ENCODE measurements around the gene HDDC2. TPM values are rescaled to one million over a fixed set of nuclear protein-coding genes. Genes with fewer than 3 reads are reported as not detected.

Gene HDDC2
- total and polyA plus RNA-seq, 2 of the 8 experiments (the other 6 are each of a cell fraction or from before 2014, with no cell fraction given): 89.3 to 129 TPM

DNA sequence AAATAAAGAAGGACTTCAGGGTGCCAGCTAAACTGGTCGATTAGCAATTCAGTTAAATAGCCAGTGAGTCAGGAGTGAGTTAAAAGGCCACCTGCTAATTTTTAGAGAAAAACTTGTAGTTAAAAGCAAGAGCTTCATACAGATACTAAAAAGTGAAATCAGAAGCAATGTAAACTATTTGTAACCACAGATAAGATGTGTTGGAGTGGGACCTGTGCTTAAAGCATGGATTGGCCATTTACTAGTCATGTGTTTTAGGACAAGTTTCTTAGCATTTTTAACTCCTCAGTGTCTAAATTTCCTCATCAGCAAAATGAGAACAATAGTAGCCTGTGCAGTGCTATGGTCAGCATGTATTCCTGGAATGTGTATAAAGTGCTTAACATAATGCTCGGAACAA, 23.8 kb upstream of the HDDC2 start:
- WGBS, 2 experiments (ENCODE audit: extremely low coverage in 1 of 2, insufficient coverage in 1 of 2, insufficient read length in 1 of 2, insufficient replicate concordance in 2 of 2, low coverage in 1 of 2, low lambda C conversion rate in 2 of 2, missing lambda C conversion rate in 1 of 2): 84% methylated on average over 2 of the region's 2 CpGs; no CpG with 5 or more reads in 1 of the 2 experiments
- H2BK5ac ChIP-seq (ENCODE audit: low read depth, low read length): no peak overlapping the region
- H3K27me3 ChIP-seq (replicated peaks in 1 of 4; ENCODE audit: control insufficient read depth in 3 of 4, extremely low read depth in 1 of 4, insufficient read depth in 3 of 4, low read length in 3 of 4): no peaks in the 10 kb centered on the region
- no peak overlapping the region for H3K23ac ChIP-seq (ENCODE audit: insufficient read length)
- H4K20me1 ChIP-seq (replicated peaks in 1 of 2; ENCODE audit: control insufficient read depth in 1 of 2, insufficient read depth in 2 of 2, low read length in 2 of 2): no peaks in the 10 kb centered on the region
- no peaks in the 10 kb centered on the region for H3K79me2 ChIP-seq (ENCODE audit: control insufficient read depth in 1 of 2, insufficient read depth in 2 of 2, low read length in 2 of 2)
- no peak overlapping the region for H2BK120ac ChIP-seq (replicated peaks; ENCODE audit: low read depth, low read length)
- H2AK5ac ChIP-seq (ENCODE audit: low read depth, low read length): no peak overlapping the region
- H4K8ac ChIP-seq (ENCODE audit: extremely low read depth, insufficient read depth, low read length): no peak overlapping the region
- H4K91ac ChIP-seq (replicated peaks; ENCODE audit: insufficient read length, low read length): no peak overlapping the region
- FAIRE-seq: no peak
- POLR2A ChIA-PET (ENCODE audit: partially characterized antibody): no interaction called here
- no peaks in the 10 kb centered on the region for H3K23me2 ChIP-seq (ENCODE audit: low read depth, low read length)
- no peak overlapping the region for H3K14ac ChIP-seq (ENCODE audit: insufficient read length)
- no peak overlapping the region for H2AFZ ChIP-seq (ENCODE audit: low read length)
- H3K4me3 ChIP-seq (ENCODE audit: extremely low read depth in 1 of 4, insufficient read depth in 2 of 4, low read depth in 3 of 4, low read length in 4 of 4): no peak overlapping the region
- H3K36me3 ChIP-seq (ENCODE audit: control insufficient read depth in 2 of 4, insufficient read depth in 4 of 4, low read length in 3 of 4): no peaks in the 10 kb centered on the region
- H4K5ac ChIP-seq (ENCODE audit: insufficient read length, low read depth, low read length): no peak overlapping the region
- no peaks in the 10 kb centered on the region for H3K9me3 ChIP-seq (ENCODE audit: insufficient read depth in 2 of 2, low read depth in 1 of 2, low read length in 1 of 2)
- no peak overlapping the region for H3K56ac ChIP-seq (replicated peaks; ENCODE audit: insufficient read length, low read depth, low read length)
- H2BK15ac ChIP-seq (ENCODE audit: low read length): no peak overlapping the region
- no peak overlapping the region for H3K9ac ChIP-seq (replicated peaks in 1 of 4; ENCODE audit: extremely low read depth in 1 of 4, low read depth in 3 of 4, low read length in 3 of 4)
- no peak overlapping the region for H3K4ac ChIP-seq (replicated peaks; ENCODE audit: insufficient read length, low read depth, low read length)
- H3K27ac ChIP-seq (ENCODE audit: low read depth, low read length): no peak overlapping the region
- DNase-seq (ENCODE audit: low read depth in 1 of 2, low spot score in 2 of 2): no peak
- TF ChIP-seq RFX5 (IDR thresholded peaks at IDR 0.05; ENCODE audit: borderline replicate concordance, low read depth, low read length): no peak
- no peak for TF ChIP-seq JUND (IDR thresholded peaks at IDR 0.05; ENCODE audit: low read length)
- no peak for TF ChIP-seq CBX8 (IDR thresholded peaks at IDR 0.05; ENCODE audit: borderline replicate concordance, low read depth, low read length)
- TF ChIP-seq, protein P1, sequence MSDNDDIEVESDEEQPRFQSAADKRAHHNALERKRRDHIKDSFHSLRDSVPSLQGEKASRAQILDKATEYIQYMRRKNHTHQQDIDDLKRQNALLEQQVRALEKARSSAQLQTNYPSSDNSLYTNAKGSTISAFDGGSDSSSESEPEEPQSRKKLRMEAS (IDR thresholded peaks at IDR 0.05): no peak
- no peak for TF ChIP-seq EP300 (IDR thresholded peaks at IDR 0.05; ENCODE audit: borderline replicate concordance in 1 of 2, low read depth in 2 of 2, low read length in 2 of 2)
- no peak for TF ChIP-seq KDM5A (IDR thresholded peaks at IDR 0.05; ENCODE audit: low read length)
- no peak overlapping the region for H2BK20ac ChIP-seq (ENCODE audit: low read length)
- H3K4me2 ChIP-seq (ENCODE audit: insufficient read depth in 1 of 2, low read depth in 2 of 2, low read length in 2 of 2): no peak overlapping the region
- H3K79me1 ChIP-seq (ENCODE audit: low read depth, low read length): no peaks in the 10 kb centered on the region
- CTCF ChIA-PET (ENCODE audit: partially characterized antibody): interaction anchor here (0.7 kb wide), 1 partner anchor 134 kb away, joined by 3 read pairs; no protein-coding TSS in a partner anchor
- H3K18ac ChIP-seq (ENCODE audit: extremely low read depth, low read length): no peak overlapping the region
- H2BK12ac ChIP-seq (ENCODE audit: low read depth, low read length): no peak overlapping the region
- H3K4me1 ChIP-seq (replicated peaks in 1 of 4; ENCODE audit: control insufficient read depth in 3 of 4, insufficient read depth in 4 of 4, low read length in 3 of 4): no peaks in the 10 kb centered on the region

Data from H1 (cell line).